ENCODE results near the gene ULBP2.

- TF ChIP-seq YY1 (IDR thresholded peaks at IDR 0.05; ENCODE audit: insufficient read depth, insufficient read length) (no peak), ZNF274 (IDR thresholded peaks at IDR 0.05; ENCODE audit: low read depth, low read length) (no peak), SUZ12 (IDR thresholded peaks at IDR 0.05; ENCODE audit: extremely low read depth, insufficient read depth, insufficient read length) (no peak)
Observed at GRCh38 chr6:149924933-149925252, 16.9 kb upstream of the ULBP2 start.

Data from NT2/D1 (cell line).